OCI-LY3 (cell line): ENCODE results near the gene FOXD2.

Experiments
- CTCF ChIP-seq: fragments of 200-600, 300-600 bp; sonication (generic); IDR thresholded peaks from 2 replicates; pipeline ENCODE4 v1.5.1; 2014; ENCODE audit warnings: antibody characterized with exemption, low read length, low read depth
- EZH2phosphoT487 ChIP-seq: fragments of 200-600 bp; shearing (Covaris generic); IDR thresholded peaks from 2 replicates; pipeline ENCODE4 v1.6.1; 2018; ENCODE audit warnings: antibody characterized with exemption, mixed run types, low read depth

- no peak for TF ChIP-seq CTCF
- no peak for TF ChIP-seq EZH2phosphoT487
These were observed 25.4 kb upstream of the FOXD2 start for GRCh38 chr1:47412437-47412836.
